Suprapubic skin (tissue), 4 donors: ENCODE results near the gene PIP4P1. TPM values are rescaled to one million over a fixed set of nuclear protein-coding genes. Genes with fewer than 3 reads are reported as not detected.

ENCODE experiments used
- DNase-seq, 2 donors: peaks; one replicate each; pipeline ENCODE4 v3.0.0-alpha.2; 2019; ENCODE audit warnings: low spot score in 2 of 2
- H3K27ac ChIP-seq: fragments of 200-600 bp; sonication (generic); one replicate; pipeline ENCODE4 v1.5.1; 2019
- H3K27me3 ChIP-seq: fragments of 200-600 bp; sonication (generic); one replicate; pipeline ENCODE4 v1.5.1; 2019
- H3K36me3 ChIP-seq: fragments of 200-600 bp; sonication (generic); one replicate; pipeline ENCODE4 v1.5.1; 2019
- H3K4me1 ChIP-seq: fragments of 200-600 bp; sonication (generic); one replicate; pipeline ENCODE4 v1.5.1; 2019
- H3K4me3 ChIP-seq: fragments of 200-600 bp; sonication (generic); one replicate; pipeline ENCODE4 v1.5.1; 2019; ENCODE audit warnings: mild to moderate bottlenecking
- H3K9me3 ChIP-seq: fragments of 200-600 bp; sonication (generic); one replicate; pipeline ENCODE4 v1.5.1; 2019
- CTCF ChIP-seq, 2 donors: fragments of 200-600 bp in 1 of 2; fragments of 450-650 bp in 1 of 2; sonication (generic) in 1 of 2; IDR thresholded peaks; one replicate each; pipeline ENCODE4 v1.5.1; 2016 to 2019; ENCODE audit warnings: antibody characterized with exemption in 2 of 2, mild to moderate bottlenecking in 1 of 2, moderate library complexity in 1 of 2
- EP300 ChIP-seq: sonication (generic); formaldehyde crosslinking; IDR thresholded peaks from one replicate; pipeline ENCODE4 v1.6.1; 2017; ENCODE audit warnings: antibody characterized with exemption
- POLR2A ChIP-seq, 2 donors: fragments of 450-650 bp; IDR thresholded peaks; one replicate each; pipeline ENCODE4 v1.6.1; 2017; ENCODE audit warnings: antibody characterized with exemption in 2 of 2, mild to moderate bottlenecking in 2 of 2, moderate library complexity in 2 of 2
- POLR2AphosphoS5 ChIP-seq, 3 donors: sonication (generic); formaldehyde crosslinking; IDR thresholded peaks; one replicate each; pipeline ENCODE4 v1.6.1; 2017; ENCODE audit warnings: antibody characterized with exemption in 3 of 3
- WGBS: methylation state at CpG from one replicate; pipeline ENCODE4 v1.1.5; 2018; 5-methylcytosine and 5-hydroxymethylcytosine counted together
- total RNA-seq, 4 donors: library from RNA; depleted of rRNA; stranded (reverse); fragments of >200 nt; gene quantifications; one replicate each; pipeline ENCODE4 v1.1.0, GENCODE V29; 2016

The PIP4P1 gene
- total RNA-seq, 4 donors from 2014 or later, result 23.7 to 36.5 (median 28.9) TPM

DNA sequence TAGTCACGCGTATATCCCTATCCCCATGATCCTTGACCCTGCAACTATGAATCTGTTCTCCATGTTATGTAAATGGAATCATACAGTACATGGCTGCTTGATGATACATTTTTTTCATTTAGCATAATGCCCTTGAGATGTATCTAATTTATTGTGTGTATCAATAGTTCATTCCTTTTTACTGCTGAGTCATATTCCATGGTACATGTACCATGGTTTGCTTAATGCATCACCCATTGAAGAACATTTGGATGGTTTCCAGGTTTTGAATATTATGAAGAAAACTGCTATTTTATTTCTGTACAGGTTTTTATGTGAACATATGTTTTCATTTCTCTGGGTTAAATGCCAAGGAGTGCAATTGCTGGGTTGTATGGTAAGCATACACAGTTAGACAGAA lies 40.1 kb upstream of the PIP4P1 start:
- TF ChIP-seq POLR2A (IDR thresholded peaks at IDR 0.05), result no peak
- no peak for TF ChIP-seq EP300
- TF ChIP-seq CTCF (IDR thresholded peaks at IDR 0.05), result no peak
- TF ChIP-seq POLR2AphosphoS5 (IDR thresholded peaks at IDR 0.05), result no peak
- H3K4me1 ChIP-seq, result peaks cover 4% of the 10 kb centered on the region
- H3K9me3 ChIP-seq, result no peaks in the 10 kb centered on the region
- H3K27me3 ChIP-seq, result no peaks in the 10 kb centered on the region
- H3K36me3 ChIP-seq, result no peaks in the 10 kb centered on the region
- H3K4me3 ChIP-seq, result no peak overlapping the region
- no peak for DNase-seq
- H3K27ac ChIP-seq, result no peak overlapping the region
- 95% methylated on average over 2 of the region's 2 CpGs for WGBS

GRCh38 chr14:20499881-20500280 lies 38.6 kb upstream of the PIP4P1 start:
- Histone ChIP-seq H3K36me3 (no peaks in the 10 kb centered on the region), H3K27me3 (no peaks in the 10 kb centered on the region), H3K27ac (no peak overlapping the region), H3K9me3 (no peaks in the 10 kb centered on the region), H3K4me3 (no peak overlapping the region), H3K4me1 (peaks cover 7% of the 10 kb centered on the region)
- WGBS, result 89% methylated on average over 5 of the region's 5 CpGs
- no peak for DNase-seq
- TF ChIP-seq CTCF (IDR thresholded peaks at IDR 0.05) (no peak), POLR2A (IDR thresholded peaks at IDR 0.05) (no peak), POLR2AphosphoS5 (IDR thresholded peaks at IDR 0.05) (no peak), EP300 (no peak)

- H3K36me3 ChIP-seq, result no peaks in the 10 kb centered on the region
- TF ChIP-seq POLR2AphosphoS5 (IDR thresholded peaks at IDR 0.05) (no peak), POLR2A (IDR thresholded peaks at IDR 0.05) (no peak)
- H3K4me1 ChIP-seq, result peaks cover 15% of the 10 kb centered on the region
- 65% methylated on average over 4 of the region's 4 CpGs for WGBS
- no peak overlapping the region for H3K27ac ChIP-seq
- no peaks in the 10 kb centered on the region for H3K27me3 ChIP-seq
- DNase-seq, result no peak
- no peaks in the 10 kb centered on the region for H3K9me3 ChIP-seq
- H3K4me3 ChIP-seq, result no peak overlapping the region
Measured at GRCh38 chr14:20499108-20499507, 37.9 kb upstream of the PIP4P1 start.

- no peak for DNase-seq
- TF ChIP-seq POLR2AphosphoS5 (IDR thresholded peaks at IDR 0.05) (no peak), CTCF (IDR thresholded peaks at IDR 0.05) (no peak), EP300 (no peak), POLR2A (IDR thresholded peaks at IDR 0.05) (no peak)
- Histone ChIP-seq H3K27me3 (no peaks in the 10 kb centered on the region), H3K9me3 (no peaks in the 10 kb centered on the region), H3K36me3 (no peaks in the 10 kb centered on the region), H3K4me3 (no peak overlapping the region), H3K4me1 (peaks cover 18% of the 10 kb centered on the region), H3K27ac (no peak overlapping the region)
- 60% methylated on average over 2 of the region's 2 CpGs for WGBS
Measured at GRCh38 chr14:20498622-20499021, 37.4 kb upstream of the PIP4P1 start.

DNA sequence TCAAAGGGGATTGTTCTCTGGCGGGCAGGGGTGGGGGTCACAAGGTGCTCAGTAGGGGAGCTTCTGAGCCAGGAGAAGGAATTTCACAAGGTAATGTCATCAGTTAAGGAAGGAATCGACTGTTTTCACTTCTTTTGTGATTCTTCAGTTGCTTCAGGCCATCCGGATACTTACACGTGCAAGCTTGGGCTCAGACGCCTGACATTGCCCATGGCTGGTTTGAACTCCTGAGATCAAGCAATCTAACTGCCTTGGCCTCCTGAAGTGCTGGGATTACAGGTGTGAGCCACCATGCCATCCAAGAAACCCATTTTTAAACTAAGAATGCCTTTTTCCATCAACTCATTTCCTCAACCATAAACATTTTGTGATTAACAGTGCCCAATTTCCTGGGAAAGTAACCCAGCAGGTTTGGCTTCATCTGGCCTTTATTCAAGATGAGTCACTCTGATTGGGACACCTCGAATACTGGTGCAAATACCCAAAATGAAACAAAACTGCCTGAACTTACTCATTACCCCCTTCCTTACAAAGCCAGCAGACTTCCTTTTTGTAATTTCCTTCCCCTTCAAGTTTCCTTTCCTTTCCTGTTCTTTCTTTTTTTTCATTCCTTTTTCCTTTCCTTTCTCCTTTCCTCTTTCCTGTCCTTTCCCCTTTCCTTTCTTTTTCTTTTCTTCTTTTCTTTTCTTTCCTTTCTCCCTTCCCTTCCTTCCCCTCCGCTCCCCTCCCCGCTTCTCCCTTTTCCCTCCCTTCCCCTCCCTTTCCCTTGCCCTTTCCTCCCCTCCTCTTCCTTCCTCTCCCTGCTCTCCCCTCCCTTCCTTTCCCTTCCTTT lies 33.9 kb upstream of the PIP4P1 start:
- H3K9me3 ChIP-seq, result no peaks in the 10 kb centered on the region
- H3K4me1 ChIP-seq, result peaks cover 24% of the 10 kb centered on the region
- WGBS, result 57% methylated on average over 8 of the region's 8 CpGs
- H3K36me3 ChIP-seq, result no peaks in the 10 kb centered on the region
- DNase-seq, result no peak
- TF ChIP-seq POLR2AphosphoS5 (IDR thresholded peaks at IDR 0.05) (no peak), CTCF (IDR thresholded peaks at IDR 0.05) (no peak), POLR2A (IDR thresholded peaks at IDR 0.05) (no peak), EP300 (no peak)
- no peak overlapping the region for H3K27ac ChIP-seq
- H3K4me3 ChIP-seq, result no peak overlapping the region
- no peaks in the 10 kb centered on the region for H3K27me3 ChIP-seq
